DMS53 treated with DMSO at 0.1 percent for 48 hours (cell line): ENCODE results near the gene THEM4.
"Not testable (repeated sequence)": the region's sequence is repeated elsewhere in the genome, so short reads cannot be mapped to it uniquely, and the experiment has no call there.

Source experiments
- DNase-seq: peaks from one replicate; lab custom pipeline; 2025; ENCODE audit not compliant: unreplicated experiment; lab: John Stamatoyannopoulos, UW

THEM4 gene

GRCh38 chr1:151860504-151861187, 48.7 kb downstream of the THEM4 start:
- DNase-seq, result no peak

DNA sequence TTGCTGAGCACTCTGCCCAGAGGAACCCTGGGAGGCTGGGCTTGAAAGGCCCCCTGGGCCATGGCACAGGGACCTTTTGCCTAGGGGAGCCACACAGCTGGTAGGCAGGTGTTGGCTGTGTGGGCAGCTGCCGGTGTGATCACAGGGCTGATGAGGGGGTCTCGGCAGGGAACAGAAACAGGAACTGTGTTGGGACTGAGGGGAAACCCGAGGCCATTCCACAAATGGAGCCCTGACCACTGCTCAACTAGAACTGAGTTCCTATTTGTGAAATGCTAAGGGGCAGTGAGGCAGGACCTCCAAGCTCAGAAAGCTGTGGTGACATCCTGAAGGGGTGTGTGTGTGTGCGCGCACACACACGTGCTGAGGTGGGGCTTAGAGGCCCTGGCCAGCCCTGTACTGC, 49.4 kb downstream of the THEM4 start:
- no peak for DNase-seq

DNA sequence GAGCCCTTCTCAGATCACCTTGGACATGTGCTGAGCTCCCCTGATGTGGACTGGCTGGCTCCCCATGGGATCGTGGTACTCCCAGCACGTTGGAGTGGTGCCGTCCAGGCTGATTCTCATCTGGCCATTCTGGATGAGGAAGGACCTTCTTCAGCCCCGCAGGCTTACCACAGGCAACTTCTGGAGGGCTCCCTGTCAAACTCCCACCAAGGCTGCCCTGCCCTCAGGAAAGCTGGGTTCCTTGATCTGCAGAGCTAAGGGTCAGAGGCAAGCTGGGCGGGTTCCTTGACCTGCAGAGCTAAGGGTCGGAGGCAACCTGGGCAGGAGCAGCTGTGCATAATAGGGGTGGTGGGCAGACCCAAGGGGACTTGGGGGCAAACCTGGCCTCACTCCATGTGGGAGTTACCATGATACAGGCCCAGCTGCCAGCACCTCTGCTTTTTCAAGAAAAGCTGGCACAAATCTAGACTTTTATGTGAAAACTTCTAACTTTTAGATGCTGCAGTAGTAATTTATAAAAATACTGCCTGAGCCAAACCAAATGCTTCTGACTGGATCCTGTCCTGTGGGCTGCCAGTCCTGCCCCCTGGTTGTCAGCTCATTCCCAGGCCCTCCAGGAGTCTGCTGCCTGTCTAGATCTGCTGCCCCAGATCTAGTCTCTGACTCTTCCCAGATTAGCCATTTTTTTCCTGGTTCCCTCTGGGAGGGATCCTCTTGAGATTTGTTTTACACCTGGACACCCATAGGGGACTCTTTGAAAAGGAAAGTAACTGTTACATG, 50.2 kb downstream of the THEM4 start:
- DNase-seq, result no peak

GRCh38 chr1:151858030-151858746, 51.1 kb downstream of the THEM4 start:
- DNase-seq, result no peak

DNA sequence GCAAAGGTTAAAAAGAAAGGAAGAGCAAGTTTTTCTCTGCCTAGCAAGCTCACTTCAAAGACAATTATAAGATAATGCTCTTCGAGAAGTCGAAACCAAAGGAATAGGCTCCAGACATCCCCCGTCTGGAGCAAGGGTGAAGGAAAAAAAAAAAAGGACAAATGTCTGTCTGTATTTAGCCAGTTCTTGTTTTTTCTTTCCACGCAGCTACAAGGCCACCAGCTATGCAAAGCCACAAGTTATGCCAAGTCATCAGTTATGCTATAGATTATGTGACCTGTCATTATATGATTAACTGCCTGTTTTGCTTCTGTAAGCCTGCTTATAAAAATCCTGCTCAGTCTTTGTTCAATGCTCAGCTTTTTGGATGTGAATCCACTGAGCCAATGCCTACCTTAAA, 53.4 kb downstream of the THEM4 start:
- DNase-seq, result no peak

GRCh38 chr1:151855516-151855915, 53.8 kb downstream of the THEM4 start:
- DNase-seq, result not testable (repeated sequence)

GRCh38 chr1:151854658-151855057, 54.7 kb downstream of the THEM4 start:
- DNase-seq, result no peak

DNA sequence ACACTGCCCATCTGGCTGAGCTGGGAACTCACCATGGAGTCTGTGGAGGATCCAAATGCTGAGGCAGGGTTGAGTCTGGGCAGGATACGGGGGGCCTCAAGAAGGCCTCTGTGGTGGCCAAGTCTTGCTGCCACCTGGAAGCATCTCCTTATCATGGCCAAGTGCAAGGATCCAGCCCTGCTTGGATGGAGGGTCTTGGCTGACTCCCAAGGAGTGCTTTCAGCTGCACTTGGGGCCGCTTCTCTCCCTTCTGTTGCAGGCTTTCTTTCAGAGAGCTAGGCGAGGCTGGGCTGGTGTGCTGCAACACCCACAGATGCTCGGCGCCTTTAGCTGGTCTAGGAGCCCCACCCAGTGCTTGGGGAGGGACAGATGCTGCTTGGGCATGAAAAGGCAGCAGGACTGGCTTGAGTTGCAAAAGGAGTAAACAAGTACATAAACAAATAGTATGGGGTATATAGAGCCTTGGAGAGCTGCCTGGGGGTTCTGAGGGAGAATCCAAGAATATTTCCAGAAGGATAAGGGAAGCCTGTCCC, 55.8 kb downstream of the THEM4 start, which contains the start of gene THEM5:
Gene THEM5, minus strand, starts transcription at position 302 of the 533 bp plus-strand sequence. Its CDS starts 147 bp downstream, at position 155.
- DNase-seq, result no peak

- DNase-seq, result no peak
Measured at GRCh38 chr1:151852733-151853132, 56.6 kb downstream of the THEM4 start.

DNA sequence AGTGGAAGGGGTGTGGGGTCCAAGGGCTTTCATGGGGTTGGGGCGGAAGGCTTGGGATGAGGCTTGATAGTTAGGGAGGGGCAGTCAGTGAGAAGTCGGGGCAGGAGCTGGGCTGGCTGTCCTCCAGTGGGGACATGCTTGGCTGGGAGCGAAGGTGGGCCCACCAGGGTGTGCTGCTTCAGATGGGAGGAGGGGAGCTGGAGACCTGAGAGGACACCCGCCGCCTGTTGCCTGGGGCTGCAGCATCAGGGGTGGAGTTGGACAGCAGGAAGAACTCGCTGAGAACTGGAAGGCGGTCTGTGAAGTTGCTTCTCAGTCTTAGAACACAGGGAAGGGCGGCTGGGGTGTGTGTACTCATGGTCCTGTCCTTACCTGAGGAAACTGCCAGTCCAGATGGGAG, 57.4 kb downstream of the THEM4 start:
- no peak for DNase-seq

DNA sequence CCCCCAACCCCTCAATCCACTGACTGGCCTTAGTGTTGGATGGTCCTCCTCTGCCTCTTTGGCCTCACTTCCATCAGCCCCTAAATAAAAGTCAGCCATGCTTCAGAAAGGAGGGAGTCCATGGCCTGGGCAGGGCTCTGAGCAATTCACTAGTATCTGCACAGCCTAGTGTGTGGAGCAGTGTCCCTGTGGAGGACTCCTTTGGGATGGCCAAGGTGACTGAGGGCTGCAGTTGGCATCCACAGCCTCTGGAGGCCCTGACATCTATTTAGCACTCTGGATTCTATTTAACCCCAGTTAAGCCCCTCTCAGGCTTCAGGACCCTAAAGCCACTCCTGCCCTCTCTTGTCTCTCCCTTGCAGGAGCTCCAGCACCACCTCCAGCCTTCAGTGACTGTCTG, 59.4 kb downstream of the THEM4 start:
- DNase-seq, result no peak

GRCh38 chr1:151849126-151849525, 60.2 kb downstream of the THEM4 start:
- no peak for DNase-seq

GRCh38 chr1:151847867-151848596, 61.3 kb downstream of the THEM4 start:
- DNase-seq, result no peak

DNA sequence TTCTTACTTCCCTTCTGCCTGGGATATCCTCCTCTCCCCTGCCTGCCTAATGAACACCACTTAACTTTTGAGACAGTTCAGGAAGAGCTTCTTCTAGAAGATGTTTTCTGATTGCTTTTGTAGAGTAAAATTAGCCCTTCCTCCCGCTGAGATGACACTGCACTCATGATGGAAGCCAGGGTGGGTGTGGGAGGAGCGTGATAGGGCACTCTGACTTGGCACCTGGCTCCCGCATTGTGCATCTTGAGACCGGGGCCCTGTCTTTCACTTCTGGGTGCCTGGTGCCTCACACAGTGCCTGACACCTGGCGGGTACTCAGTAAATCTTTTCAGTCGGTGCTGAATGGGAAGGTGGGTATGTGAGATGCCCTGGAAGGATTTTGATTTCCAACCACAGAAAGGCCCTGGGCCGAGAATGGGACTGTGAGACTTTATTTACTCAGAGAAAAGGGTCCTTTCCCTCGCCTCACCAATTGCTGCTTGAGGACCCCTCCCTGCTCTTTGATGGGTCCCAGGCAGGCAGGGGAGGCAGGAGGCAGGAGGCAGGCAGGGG, 62.5 kb downstream of the THEM4 start:
- no peak for DNase-seq

GRCh38 chr1:151846062-151846568, 63.2 kb downstream of the THEM4 start:
- no peak for DNase-seq

- DNase-seq, result no peak
Measured at GRCh38 chr1:151843398-151843797, 65.9 kb downstream of the THEM4 start.

GRCh38 chr1:151841141-151841540, 68.2 kb downstream of the THEM4 start:
- DNase-seq, result no peak

DNA sequence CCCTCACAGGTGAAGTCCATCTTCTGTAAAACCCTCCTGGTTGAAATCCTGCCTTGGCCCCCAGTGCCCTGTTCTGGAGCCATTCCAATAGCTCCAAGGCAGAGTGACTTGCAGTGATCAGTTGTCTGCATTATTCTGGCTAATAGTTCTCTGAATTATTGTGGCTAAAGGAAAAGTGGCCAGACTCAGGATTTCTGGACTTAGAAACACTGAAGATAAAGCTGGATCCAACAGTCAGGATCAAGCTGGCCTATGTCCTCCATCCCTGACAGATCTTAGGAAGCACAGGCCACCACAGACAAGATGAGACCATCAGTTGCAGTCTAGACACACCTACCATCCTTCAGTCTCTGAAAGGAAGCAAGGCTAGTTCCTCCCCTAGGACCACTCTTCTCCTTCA, 68.9 kb downstream of the THEM4 start:
- DNase-seq, result no peak

- DNase-seq, result peak; percentile 93
Measured at GRCh38 chr1:151839457-151840403, 69.6 kb downstream of the THEM4 start, which contains the start of gene C2CD4D. C2CD4D (minus strand) TSS chr1:151839820; CDS start chr1:151838989, 831 bp downstream.
